GM21737 (cell line): Measurements from ENCODE around the gene PTPN23.

Experiments
- ATAC-seq: cut with Tn5 transposase; IDR thresholded peaks from one replicate; pipeline ENCODE4 v1.9.1; 2021; ENCODE audit warnings: mild to moderate bottlenecking, moderate library complexity; ENCODE audit not compliant: unreplicated experiment

Gene PTPN23

DNA sequence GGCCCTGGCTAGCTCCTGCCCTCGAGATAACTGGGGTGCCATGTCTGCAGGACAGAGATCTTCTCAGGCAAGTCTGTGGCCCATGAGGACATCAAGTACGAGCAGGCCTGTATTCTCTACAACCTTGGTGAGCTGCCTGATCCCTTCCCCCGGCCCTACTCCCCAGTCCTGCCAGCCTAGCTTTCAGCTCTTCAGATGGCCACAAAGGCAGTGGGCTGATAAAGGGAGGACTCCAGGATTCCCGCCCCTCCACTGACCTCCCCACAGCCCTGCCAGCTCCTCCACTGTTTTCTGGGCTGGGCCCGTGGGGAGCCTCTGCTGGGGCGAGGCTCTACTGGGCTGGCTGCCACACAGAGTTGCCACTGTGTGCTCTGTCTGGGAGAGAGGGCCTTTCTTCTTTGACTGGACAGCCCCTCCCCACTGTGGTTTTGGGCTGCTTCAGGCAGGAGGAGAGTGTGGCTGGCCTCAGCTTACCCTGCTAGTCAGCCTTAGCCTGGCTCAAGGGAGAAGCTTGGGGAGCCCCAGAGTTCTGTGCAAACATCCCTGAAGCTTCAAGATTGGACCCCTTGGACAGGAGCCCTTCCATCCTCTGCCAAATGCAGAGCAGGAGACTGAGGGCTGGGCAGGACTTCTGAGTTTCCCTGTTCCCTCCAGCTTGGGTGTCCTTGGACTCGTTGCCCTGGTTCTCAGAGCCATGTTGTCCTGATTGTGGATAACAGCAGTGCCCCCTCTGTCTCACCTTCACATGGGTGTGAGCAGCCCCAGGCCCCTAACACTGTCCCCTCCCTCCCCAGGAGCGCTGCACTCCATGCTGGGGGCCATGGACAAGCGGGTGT is 24.4 kb downstream of the PTPN23 start:
- no peak for ATAC-seq

DNA sequence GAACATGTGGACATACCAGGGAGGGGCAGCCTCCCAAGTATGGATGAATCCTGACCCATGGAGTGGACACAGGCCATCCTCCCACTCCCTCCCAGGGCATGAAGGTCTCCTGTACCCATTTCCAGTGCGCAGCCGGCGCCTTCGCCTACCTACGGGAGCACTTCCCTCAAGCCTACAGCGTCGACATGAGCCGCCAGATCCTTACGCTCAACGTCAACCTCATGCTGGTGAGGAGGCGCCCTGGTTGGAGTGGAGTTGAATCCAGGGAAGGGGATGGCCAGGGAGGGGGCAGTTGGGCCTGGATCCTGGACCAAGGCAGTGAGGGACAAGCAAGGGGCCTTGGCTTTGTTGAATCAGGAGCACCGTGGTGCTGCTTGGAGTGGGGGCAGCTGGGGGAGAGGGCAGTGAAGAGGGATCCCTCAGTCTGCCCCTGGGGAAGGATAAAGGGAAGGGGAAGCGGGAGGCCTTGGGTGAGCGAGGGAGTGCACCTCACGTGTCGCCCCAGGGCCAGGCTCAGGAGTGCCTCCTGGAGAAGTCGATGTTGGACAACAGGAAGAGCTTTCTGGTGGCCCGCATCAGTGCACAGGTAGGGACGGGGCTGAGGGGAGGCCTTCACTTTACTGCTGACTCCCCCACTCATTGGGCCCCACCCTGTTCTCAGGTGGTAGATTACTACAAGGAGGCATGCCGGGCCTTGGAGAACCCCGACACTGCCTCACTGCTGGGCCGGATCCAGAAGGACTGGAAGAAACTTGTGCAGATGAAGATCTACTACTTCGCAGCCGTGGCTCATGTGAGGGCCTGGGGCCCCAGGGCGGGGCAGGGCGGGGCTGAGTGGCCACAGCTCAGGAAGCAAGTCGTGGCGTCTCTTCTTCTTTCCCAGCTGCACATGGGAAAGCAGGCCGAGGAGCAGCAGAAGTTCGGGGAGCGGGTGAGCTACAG is 25.3 kb downstream of the PTPN23 start:
- no peak for ATAC-seq

DNA sequence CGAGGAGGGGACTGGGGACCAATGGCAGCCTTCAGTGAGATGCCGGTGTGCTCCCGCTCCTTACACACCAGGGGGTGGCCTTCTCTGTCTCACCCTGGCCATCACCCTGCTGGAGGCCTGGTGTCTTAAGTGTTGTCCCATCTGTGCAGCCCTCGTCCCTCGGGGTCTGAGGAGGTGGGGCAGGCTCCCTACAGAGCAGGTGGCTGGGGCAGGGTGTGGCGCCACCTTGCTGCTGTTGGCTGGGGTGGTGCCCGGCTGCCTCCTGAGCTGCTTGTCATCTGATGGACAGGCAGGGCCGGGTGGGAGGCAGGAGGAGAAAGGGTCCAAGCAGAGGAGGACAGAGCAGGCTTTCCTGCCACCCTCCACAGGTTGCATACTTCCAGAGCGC is 25.9 kb downstream of the PTPN23 start:
- no peak for ATAC-seq

DNA sequence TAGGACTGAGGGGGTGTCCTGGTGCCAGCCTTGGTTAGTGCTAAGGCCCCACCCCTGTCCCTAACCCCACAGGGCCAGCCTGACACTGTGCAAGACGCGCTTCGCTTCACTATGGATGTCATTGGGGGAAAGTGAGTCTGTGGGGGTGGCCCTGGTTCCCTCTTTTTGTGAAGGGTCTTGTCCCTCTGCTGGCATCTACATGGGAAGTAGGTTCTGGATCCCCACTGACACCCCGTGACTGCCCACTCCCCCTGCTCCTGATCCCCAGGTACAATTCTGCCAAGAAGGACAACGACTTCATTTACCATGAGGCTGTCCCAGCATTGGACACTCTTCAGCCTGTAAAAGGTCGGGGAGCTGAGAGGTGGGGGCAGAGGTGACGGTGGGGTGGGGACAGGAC is 26.4 kb downstream of the PTPN23 start:
- ATAC-seq: no peak

DNA sequence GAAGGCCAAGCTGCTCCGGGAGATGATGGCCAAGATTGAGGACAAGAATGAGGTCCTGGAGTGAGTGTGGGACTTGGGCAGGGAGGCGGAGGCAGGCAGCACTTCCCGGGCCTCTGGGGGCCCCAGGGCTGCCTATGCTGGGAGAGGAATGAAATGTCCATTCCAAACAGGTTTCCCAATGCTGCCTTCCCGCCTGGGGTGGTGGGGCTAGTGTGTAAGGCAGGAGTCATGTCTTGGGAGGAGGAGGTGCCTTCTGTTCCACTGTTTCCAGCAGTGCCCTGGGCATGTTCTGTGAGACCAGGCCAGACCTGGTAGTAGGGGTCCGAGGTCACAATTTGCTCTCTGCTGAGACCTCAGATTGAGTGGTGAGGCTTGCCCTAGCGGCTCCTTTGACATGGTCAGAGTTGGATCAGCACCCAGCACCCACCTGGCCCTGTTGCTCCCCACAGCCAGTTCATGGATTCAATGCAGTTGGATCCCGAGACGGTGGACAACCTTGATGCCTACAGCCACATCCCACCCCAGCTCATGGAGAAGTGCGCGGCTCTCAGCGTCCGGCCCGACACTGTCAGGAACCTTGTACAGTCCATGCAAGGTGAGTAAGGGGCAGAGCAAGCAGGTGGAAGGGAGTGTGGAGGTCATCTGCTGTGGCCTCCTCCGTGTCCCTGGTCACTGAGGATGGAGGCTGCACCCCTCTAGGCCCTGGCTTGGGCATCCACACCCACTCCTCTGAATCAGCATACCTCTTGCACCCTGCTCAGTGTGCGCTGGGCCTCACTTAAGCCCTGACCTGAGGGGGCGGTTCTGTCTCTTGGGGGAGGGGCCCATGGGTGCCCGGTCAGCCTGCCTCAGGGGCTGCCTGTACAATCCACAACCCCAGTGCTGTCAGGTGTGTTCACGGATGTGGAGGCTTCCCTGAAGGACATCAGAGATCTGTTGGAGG is 27.3 kb downstream of the PTPN23 start:
- ATAC-seq: no peak

DNA sequence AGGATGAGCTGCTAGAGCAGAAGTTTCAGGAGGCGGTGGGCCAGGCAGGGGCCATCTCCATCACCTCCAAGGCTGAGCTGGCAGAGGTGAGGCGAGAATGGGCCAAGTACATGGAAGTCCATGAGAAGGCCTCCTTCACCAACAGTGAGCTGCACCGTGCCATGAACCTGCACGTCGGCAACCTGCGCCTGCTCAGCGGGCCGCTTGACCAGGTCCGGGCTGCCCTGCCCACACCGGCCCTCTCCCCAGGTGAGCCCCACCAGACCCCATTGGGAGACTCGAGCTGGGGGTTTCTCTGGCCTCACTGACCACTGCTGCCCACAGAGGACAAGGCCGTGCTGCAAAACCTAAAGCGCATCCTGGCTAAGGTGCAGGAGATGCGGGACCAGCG is 28.0 kb downstream of the PTPN23 start:
- ATAC-seq: no peak

DNA sequence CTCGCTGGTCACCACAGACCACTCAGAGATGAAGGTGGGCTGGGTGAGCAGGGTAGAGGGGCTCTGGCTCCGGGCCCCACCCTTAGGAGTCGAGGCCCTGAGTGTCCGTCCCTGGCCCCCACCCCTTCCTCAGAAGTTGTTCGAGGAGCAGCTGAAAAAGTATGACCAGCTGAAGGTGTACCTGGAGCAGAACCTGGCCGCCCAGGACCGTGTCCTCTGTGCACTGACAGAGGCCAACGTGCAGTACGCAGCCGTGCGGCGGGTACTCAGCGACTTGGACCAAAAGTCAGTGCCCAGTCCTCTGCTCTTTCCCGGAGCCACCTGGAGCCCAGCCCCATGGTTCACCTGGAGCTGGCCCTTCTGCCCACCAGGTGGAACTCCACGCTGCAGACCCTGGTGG is 28.5 kb downstream of the PTPN23 start:
- ATAC-seq: no peak

DNA sequence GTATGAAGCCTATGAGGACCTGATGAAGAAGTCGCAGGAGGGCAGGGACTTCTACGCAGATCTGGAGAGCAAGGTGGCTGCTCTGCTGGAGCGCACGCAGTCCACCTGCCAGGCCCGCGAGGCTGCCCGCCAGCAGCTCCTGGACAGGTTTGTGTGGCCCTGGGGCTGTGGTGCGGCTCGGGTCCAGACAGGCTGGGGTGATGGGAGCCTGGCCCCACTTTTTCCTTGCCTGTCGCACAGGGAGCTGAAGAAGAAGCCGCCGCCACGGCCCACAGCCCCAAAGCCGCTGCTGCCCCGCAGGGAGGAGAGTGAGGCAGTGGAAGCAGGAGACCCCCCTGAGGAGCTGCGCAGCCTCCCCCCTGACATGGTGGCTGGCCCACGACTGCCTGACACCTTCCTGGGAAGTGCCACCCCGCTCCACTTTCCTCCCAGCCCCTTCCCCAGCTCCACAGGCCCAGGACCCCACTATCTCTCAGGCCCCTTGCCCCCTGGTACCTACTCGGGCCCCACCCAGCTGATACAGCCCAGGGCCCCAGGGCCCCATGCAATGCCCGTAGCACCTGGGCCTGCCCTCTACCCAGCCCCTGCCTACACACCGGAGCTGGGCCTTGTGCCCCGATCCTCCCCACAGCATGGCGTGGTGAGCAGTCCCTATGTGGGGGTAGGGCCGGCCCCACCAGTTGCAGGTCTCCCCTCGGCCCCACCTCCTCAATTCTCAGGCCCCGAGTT is 29.0 kb downstream of the PTPN23 start:
- no peak for ATAC-seq

DNA sequence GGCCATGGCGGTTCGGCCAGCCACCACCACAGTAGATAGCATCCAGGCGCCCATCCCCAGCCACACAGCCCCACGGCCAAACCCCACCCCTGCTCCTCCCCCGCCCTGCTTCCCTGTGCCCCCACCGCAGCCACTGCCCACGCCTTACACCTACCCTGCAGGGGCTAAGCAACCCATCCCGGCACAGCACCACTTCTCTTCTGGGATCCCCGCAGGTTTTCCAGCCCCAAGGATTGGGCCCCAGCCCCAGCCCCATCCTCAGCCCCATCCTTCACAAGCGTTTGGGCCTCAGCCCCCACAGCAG is 29.5 kb downstream of the PTPN23 start:
- no peak for ATAC-seq

DNA sequence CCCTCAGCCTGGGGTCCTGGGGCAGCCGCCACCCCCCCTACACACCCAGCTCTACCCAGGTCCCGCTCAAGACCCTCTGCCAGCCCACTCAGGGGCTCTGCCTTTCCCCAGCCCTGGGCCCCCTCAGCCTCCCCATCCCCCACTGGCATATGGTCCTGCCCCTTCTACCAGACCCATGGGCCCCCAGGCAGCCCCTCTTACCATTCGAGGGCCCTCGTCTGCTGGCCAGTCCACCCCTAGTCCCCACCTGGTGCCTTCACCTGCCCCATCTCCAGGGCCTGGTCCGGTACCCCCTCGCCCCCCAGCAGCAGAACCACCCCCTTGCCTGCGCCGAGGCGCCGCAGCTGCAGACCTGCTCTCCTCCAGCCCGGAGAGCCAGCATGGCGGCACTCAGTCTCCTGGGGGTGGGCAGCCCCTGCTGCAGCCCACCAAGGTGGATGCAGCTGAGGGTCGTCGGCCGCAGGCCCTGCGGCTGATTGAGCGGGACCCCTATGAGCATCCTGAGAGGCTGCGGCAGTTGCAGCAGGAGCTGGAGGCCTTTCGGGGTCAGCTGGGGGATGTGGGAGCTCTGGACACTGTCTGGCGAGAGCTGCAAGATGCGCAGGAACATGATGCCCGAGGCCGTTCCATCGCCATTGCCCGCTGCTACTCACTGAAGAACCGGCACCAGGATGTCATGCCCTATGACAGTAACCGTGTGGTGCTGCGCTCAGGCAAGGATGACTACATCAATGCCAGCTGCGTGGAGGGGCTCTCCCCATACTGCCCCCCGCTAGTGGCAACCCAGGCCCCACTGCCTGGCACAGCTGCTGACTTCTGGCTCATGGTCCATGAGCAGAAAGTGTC is 30.2 kb downstream of the PTPN23 start:
- no peak for ATAC-seq

DNA sequence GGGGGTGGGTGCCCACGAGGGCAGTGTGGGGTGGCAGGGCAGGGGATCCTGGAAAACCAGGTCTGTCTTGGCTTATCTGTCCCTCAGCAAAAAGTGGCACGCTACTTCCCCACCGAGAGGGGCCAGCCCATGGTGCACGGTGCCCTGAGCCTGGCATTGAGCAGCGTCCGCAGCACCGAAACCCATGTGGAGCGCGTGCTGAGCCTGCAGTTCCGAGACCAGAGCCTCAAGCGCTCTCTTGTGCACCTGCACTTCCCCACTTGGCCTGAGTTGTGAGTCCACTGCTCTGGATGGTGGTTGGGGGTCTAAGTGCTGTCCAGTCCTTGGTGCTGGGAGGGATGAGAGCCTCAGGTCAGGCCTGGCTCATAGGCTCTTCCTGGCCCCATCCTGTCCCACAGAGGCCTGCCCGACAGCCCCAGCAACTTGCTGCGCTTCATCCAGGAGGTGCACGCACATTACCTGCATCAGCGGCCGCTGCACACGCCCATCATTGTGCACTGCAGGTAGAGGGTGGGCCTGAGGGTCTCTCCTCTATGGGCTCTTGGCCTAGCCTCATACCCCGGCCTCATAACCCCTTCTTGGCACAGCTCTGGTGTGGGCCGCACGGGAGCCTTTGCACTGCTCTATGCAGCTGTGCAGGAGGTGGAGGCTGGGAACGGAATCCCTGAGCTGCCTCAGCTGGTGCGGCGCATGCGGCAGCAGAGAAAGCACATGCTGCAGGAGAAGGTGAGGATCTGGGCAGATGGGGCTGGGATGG is 31.1 kb downstream of the PTPN23 start:
- ATAC-seq: no peak

DNA sequence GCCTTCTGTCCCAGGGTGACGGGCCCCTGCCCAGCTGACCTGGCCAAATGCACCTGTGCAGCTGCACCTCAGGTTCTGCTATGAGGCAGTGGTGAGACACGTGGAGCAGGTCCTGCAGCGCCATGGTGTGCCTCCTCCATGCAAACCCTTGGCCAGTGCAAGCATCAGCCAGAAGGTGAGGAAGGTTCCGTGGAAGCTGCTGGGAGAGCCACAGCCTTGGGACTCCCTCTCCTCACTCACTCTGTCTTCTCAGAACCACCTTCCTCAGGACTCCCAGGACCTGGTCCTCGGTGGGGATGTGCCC is 31.6 kb downstream of the PTPN23 start:
- no peak for ATAC-seq

DNA sequence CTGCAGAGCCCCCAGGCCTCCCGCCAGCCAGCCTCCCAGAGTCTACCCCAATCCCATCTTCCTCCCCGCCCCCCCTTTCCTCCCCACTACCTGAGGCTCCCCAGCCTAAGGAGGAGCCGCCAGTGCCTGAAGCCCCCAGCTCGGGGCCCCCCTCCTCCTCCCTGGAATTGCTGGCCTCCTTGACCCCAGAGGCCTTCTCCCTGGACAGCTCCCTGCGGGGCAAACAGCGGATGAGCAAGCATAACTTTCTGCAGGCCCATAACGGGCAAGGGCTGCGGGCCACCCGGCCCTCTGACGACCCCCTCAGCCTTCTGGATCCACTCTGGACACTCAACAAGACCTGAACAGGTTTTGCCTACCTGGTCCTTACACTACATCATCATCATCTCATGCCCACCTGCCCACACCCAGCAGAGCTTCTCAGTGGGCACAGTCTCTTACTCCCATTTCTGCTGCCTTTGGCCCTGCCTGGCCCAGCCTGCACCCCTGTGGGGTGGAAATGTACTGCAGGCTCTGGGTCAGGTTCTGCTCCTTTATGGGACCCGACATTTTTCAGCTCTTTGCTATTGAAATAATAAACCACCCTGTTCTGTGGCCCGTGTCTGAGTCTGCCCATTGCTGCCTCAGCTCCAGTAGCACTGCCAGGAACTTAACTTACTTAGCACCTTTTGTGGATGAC is 32.2 kb downstream of the PTPN23 start:
- no peak for ATAC-seq

DNA sequence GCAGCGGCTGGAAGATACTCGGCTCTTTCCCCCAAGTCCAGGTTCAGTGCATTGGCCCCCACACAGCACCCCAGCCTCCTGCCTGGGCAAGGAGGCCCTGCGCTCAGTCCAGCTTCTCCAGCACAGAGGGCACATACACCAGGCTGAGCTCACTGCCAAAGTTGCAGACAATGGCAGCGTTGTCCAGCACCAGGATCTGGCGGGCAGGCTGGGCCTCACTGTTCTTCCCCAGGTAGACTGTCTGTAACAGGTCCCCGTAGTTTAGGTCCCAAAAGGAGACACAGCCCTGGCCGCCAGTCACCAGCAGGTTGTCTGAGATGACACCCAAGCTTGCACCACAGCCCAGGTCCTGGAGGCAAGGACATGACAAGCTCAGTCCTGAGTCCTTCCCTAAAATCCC is 32.9 kb downstream of the PTPN23 start:
- no peak for ATAC-seq

DNA sequence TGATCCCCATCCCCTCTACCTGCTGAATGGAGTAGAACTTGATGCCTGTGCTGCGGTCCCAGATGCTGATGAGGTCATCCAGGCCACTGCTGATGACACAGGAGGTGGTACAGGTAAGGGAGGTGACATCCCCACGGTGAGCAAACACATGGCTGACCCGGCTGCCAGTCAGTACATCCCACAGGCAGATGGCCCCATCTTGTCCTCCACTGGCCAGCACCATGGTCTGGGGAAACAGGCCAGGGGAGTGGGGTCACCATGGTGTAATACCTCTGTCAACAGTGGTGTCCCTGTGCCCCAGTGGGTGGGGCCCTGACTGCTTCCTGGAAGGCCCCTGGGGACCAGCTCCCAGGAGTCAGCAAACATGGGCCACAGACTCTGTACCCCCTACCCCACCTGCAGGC is 33.3 kb downstream of the PTPN23 start:
- ATAC-seq: no peak

DNA sequence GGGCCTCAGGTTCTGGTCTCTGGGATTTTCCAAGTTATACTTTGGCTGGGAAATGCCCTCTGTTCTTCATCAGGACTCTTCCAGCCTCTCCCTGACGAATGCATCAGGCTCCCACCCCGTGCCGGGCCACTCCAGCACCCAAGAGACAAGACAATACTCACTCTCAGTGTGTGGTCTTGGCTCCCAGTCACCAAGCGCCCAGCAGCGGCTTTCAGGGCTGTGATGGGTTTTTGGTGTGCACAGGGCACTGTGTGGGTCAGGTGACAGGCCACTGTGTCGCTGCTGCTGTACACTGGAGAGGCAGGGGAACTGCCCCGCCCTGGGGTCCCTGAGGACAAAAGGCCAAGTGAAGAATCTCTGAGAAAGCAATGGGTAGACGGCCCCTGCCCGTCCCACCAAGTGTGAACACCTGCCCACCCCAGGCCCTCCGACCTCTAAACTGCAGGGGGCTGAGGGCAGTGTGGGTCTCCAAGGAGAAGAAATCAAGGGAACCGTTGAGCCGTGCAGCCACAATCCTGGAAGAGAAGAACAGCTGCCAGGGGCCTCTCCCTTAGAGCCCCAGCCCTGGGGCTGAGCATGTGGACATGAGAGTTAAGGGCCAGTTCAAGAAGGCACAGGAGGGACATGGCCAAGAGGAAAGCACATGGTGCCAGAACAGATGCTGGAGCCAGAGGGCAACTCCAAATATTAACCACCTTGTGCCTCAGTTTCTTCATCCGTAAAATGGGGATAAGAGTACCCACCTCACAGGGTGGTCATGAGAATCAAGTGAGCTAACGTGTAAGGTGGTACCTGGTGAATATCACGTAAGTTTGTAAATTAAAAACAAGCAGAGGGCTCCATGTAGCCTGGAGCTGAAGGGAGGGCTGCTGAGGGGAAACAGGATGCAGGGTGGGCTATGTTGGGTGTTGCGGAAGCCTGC is 34.1 kb downstream of the PTPN23 start:
- ATAC-seq: no peak

DNA sequence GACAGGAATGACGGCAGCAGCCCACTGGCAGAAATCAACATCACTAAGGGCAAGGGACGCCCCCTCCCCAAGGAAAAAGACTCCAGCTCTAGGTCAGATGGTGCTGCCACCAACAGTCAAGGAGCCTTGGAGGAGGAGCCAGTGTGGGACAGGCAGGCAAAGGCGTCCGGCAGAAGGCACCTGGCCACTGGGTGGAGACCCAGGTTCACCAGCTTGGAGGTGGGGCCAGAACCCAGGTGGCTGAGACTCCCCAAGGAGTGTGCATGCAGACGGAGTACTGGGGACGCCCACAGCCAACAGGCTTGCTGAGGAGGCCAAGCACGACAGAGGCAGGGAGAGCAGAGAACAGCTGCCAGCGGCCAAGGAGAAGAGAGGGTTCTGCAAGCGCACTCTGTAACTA is 35.2 kb downstream of the PTPN23 start:
- ATAC-seq: no peak
